Prostate gland (tissue), 2 donors: ENCODE results near the gene TBC1D3I.
"Not testable (repeated sequence)": the region's sequence is repeated elsewhere in the genome, so short reads cannot be mapped to it uniquely, and the experiment has no call there.

Experiments used
- POLR2AphosphoS5 ChIP-seq: sonication (generic); formaldehyde crosslinking; IDR thresholded peaks from one replicate; pipeline ENCODE4 v1.6.1; 2017; ENCODE audit warnings: antibody characterized with exemption
- TF ChIP-seq, protein P1 (sequence below), 4 experiments: fragments of 200-600 bp in 2 of 4; fragments of 450-650 bp in 2 of 4; sonication (generic) in 2 of 4; IDR thresholded peaks; 1 replicate in 3 of 4; 2 replicates in 1 of 4; pipeline ENCODE4 v1.5.1; 2016 to 2019; ENCODE audit warnings: antibody characterized with exemption in 4 of 4, mild to moderate bottlenecking in 2 of 4, moderate library complexity in 2 of 4

DNA sequence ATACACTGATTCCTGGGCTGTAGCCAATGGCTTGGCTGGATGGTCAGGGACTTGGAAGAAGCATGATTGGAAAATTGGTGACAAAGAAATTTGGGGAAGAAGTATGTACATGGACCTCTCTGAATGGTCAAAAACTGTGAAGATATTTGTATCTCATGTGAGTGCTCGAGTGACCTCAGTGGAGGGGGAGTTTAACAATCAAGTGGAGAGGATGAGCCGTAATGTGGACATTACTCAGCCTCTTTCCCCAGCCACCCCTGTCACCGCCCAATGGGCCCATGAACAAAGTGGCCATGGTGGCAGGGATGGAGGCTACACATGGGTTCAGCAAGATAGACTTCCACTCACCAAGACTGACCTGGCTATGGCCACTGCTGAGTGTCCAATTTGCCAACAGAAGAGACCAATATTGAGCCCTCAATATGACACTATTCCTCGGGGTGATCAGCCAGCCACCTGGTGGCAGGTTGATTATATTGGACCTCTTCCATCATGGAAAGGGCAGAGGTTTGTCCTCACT lies 42.7 kb downstream of the TBC1D3I start:
- TF ChIP-seq, protein P1, sequence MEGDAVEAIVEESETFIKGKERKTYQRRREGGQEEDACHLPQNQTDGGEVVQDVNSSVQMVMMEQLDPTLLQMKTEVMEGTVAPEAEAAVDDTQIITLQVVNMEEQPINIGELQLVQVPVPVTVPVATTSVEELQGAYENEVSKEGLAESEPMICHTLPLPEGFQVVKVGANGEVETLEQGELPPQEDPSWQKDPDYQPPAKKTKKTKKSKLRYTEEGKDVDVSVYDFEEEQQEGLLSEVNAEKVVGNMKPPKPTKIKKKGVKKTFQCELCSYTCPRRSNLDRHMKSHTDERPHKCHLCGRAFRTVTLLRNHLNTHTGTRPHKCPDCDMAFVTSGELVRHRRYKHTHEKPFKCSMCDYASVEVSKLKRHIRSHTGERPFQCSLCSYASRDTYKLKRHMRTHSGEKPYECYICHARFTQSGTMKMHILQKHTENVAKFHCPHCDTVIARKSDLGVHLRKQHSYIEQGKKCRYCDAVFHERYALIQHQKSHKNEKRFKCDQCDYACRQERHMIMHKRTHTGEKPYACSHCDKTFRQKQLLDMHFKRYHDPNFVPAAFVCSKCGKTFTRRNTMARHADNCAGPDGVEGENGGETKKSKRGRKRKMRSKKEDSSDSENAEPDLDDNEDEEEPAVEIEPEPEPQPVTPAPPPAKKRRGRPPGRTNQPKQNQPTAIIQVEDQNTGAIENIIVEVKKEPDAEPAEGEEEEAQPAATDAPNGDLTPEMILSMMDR (IDR thresholded peaks at IDR 0.05): not testable (repeated sequence)
- not testable (repeated sequence) for TF ChIP-seq POLR2AphosphoS5
